Measurements from ENCODE around the gene YBX1.

The YBX1 gene

DNA sequence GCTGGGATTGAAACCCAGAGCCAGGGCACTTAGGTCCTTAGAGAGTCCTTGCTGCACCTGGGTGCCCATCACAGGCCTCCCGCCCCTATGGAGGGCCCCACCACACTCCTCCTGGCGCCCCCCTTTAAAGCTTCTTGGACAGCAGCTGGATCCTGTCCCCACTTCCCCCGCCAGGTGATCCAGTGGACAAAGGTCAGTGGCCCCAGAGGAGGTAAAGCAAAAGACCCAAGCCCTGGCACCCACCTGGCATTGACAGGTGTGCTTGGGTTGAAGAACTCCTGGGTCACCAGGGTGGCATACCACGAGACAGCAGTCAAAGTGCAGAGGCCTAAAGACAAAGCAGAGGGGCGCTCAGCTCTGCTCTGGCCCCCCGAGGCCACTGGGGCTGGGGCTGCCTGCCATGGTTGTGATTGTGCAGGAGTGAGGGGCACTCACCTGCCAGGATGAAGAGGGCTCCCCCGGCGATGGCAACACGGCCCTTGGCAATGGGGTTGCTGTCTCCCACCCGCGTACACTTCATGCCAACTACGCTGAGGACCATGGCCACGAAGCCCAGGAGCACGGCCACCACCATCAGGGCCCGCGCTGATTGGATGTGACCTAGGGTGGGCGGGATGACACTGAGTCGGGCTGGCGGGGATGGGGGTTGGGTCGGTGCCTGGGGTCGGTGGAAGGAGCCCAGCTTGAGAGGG, 55.9 kb downstream of the YBX1 start:
- no peak for DNase-seq (ENCODE audit: low read depth)
- H3K4me3 ChIP-seq (replicated peaks; ENCODE audit: low read depth, low read length) = no peak overlapping the region
- TF ChIP-seq, protein P1, sequence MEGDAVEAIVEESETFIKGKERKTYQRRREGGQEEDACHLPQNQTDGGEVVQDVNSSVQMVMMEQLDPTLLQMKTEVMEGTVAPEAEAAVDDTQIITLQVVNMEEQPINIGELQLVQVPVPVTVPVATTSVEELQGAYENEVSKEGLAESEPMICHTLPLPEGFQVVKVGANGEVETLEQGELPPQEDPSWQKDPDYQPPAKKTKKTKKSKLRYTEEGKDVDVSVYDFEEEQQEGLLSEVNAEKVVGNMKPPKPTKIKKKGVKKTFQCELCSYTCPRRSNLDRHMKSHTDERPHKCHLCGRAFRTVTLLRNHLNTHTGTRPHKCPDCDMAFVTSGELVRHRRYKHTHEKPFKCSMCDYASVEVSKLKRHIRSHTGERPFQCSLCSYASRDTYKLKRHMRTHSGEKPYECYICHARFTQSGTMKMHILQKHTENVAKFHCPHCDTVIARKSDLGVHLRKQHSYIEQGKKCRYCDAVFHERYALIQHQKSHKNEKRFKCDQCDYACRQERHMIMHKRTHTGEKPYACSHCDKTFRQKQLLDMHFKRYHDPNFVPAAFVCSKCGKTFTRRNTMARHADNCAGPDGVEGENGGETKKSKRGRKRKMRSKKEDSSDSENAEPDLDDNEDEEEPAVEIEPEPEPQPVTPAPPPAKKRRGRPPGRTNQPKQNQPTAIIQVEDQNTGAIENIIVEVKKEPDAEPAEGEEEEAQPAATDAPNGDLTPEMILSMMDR (IDR thresholded peaks at IDR 0.05; ENCODE audit: low read length, missing control alignments) = no peak

DNA sequence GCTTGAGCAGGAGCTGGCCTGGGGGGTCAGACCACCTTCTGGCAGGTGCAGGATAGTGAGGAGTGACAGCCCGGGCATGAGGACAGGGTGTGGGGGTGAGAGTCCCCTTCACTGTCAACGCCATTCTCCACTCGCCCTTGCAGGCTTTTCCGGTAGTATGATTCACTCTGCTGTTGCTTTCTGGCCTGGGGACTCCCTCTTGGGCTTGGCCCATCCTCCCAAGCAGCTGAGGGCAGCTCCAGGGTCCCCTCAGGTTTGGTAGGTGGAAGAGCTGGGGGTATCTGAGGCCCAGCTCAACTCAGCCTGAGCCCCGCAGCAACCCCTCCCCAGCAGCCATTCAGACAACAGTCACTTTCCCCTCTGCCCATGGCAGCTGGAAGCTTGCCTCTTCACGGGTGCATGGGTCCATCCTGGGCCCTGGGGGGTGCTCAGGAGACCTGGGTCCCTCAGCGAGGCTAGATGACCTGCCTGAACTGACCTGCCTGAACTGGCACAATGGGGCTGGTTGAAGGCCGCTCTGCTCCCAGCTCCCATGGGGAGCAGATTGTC, 56.5 kb downstream of the YBX1 start:
- no peak overlapping the region for H3K4me3 ChIP-seq (replicated peaks; ENCODE audit: low read depth, low read length)
- TF ChIP-seq, protein P1 (IDR thresholded peaks at IDR 0.05; ENCODE audit: low read length, missing control alignments) = no peak
- DNase-seq (ENCODE audit: low read depth) = no peak

DNA sequence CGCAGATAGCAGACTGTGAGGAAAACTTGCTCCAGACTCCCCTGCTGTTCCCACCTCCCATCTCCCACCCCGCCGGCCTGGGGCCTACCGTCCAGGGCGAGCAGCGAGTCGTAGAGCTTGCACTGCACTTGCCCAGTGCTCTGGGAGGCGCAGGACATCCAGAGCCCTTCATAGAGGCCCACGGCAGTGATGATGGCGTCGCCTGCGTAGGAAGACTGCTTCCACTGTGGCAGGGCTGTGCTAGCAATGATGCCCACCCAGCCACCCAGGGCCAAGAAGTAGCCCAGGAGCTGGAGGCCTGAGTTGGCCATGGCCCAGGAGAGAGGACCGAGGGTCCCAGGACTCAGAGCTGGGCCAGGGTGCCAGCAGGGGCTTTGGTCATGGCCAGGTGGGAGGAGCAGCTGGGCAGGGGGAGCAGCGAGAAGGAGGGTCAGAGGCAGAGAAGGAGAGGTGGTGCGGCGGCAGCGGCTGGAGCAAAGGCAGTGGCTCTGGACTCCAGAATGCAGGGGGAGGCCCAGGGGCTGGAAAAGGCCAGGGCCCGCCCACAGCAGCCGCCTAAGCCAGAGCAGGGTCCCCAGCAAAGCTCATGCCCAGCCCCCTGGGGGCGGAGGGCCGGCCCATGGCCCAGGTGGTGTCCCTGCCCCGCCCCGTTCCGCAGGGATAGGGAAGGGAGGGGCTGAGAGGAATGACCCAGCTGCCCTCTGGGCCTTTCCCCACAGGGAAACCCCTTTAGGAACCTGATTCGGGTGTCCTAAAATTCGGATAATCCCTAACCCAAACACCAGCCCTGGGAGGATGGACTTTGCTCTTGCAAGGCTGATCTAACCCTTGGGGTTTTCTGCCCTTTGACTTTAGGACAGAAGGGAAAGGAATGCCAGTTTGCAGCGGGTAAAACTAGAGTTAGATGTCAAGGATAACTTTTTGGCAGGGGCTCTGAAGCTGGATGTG, 57.8 kb downstream of the YBX1 start, which contains the start of gene CLDN19:
Gene CLDN19, minus strand, starts transcription at position 484 of the 948 bp plus-strand sequence. Its CDS starts 173 bp downstream, at position 311.
- TF ChIP-seq, protein P1 (IDR thresholded peaks at IDR 0.05; ENCODE audit: low read length, missing control alignments) = no peak
- no peak for DNase-seq (ENCODE audit: low read depth)
- no peak within 1 kb of the TSS for H3K4me3 ChIP-seq (replicated peaks; ENCODE audit: low read depth, low read length)

- no peak for DNase-seq (ENCODE audit: low read depth)
- TF ChIP-seq, protein P1 (IDR thresholded peaks at IDR 0.05; ENCODE audit: low read length, missing control alignments) = no peak
- H3K4me3 ChIP-seq (replicated peaks; ENCODE audit: low read depth, low read length) = no peak overlapping the region
These were observed 58.8 kb downstream of the YBX1 start for GRCh38 chr1:42740851-42741580.

DNA sequence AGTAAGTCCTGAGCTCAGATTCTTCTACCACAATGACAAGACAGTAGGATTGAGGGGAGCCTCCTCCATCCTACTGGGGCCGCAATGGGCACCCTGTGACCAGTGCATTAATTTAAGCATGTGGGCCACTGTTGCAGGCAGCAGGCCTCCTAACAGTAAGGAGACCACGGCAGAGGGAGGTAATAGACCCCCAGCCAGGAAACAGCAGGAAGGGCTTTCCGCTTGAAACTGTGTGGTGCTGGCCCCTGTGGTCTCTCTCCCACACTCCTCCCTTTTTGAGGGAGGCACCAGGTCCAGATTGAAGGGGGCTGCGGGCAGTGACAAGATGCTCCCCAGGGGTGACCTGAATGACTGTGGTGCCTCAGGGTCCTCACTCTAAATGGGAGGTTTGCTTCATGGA, 59.5 kb downstream of the YBX1 start:
- TF ChIP-seq, protein P1 (IDR thresholded peaks at IDR 0.05; ENCODE audit: low read length, missing control alignments) = no peak
- DNase-seq (ENCODE audit: low read depth) = no peak
- no peak overlapping the region for H3K4me3 ChIP-seq (replicated peaks; ENCODE audit: low read depth, low read length)

GRCh38 chr1:42742141-42742540, 59.9 kb downstream of the YBX1 start:
- H3K4me3 ChIP-seq (replicated peaks; ENCODE audit: low read depth, low read length) = no peak overlapping the region
- no peak for DNase-seq (ENCODE audit: low read depth)
- TF ChIP-seq, protein P1 (IDR thresholded peaks at IDR 0.05; ENCODE audit: low read length, missing control alignments) = no peak
